Islet precursor cell (in vitro differentiated cells): Measurements from ENCODE around the gene MUC4.
"Not testable (repeated sequence)": the region's sequence is repeated elsewhere in the genome, so short reads cannot be mapped to it uniquely, and the experiment has no call there.

Experiments
- DNase-seq: peaks from one replicate; pipeline ENCODE4 v3.0.0-alpha.2; 2018

Gene MUC4

DNA sequence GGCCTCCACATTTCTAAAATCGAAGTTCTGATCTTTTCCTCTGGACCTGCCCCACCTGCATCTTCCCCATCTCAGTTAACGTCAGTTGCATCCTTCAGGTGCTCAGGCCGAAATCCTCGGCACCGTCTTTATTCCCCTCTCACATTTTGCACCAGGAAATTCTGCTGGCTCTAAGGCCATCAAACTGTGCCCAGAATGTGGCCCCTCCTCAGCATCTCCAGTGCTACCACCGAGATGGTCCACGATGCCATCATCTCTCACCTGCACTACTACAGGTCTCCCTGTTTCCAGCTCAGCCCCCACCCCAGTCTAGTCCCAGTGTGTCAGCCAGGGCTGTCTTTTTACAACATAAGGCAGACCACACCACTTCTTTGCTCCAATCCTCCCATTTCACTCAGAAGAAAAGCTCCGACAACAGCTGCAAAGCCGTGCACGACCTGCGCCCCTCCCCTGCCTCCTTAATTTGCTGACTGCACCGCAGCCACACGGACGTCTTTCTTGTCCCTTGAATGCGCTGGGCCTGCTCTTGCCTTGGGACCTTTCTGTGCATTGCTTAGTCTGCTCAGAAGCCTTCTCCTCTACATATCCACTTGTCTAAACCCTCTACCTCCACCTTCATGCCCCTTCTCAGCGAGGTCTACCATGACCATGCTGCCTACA is 76.6 kb downstream of the MUC4 start:
- DNase-seq: no peak

DNA sequence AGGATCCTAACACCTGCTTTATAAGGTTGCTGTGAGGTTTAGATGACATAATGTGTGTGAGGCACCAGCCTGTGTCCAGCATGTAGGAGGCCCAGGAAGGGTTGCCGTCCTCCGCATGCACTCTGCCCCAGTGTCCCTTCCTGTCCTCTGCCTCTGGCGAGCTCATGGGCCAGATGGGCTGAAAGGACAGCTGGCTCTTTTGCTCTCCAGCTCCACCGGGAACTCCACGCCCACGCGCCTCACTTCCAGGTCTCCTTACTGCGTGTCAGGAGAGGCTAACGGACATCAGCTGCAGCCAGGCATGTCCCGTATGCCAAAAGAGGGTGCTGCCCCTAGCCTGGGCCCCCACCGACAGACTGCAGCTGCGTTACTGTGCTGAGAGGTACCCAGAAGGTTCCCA is 78.8 kb downstream of the MUC4 start:
- DNase-seq: peak; percentile 69

DNA sequence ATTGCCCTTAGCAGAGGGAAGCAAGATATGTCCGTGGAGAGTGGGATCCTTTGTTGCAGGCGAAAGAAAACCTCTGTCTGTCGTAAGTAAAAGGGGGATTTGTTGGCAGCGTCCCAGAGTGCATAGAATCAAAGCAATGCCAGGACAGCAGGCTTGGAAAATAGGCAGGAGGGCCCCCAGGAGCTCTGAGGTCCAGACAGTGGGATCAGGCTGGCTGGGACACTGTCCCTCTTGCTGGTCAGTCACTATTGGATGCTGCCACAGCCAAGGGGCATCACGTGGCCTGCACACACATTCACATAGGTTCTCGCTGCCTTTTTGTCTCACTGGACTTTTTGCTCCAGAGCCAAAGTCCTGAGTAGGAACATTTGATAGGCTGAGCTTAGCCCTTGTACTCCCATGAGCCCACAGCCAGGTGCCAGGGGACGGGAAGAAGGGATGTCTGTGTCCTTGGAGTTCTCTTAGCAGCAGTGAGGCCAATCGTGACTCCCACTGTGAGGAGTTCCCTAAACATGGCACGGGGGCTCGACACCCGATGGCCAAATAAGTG is 80.3 kb downstream of the MUC4 start:
- DNase-seq: peak; percentile 57

DNA sequence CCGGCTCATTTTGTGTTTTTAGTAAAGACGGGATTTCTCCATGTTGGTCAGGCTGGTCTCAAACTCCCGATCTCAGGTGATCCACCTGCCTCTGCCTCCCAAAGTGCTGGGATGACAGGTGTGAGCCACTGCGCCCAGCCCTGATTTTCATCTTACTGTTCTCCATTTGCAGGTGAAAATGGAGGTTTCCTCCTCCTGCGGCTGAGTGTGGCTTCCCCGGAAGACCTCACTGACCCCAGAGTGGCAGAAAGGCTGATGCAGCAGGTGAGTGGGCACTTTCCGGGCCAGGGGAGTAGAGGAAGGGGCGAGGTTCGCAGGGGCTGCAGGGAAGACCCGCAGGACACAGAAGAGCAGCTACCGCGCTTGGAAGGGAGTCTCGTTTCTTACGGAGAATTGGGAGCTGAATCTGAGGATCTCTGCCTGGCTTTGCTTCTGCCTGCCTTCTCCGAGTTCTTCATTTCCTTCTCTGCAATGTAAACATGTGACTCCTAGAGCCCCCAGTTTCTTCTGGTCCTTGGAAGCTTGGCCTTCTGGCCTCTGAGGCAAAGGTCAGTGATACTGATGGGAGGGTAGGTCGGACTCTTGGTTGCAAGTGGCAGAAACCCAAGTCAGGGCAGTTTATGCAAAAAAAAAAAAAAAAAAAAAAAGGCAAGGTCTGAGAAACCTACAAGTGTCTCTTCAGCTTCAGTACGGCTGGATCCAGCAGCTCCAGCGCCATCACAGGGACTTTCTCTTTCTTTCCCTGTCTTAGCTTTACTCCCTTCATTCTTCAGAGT is 82.1 kb downstream of the MUC4 start:
- DNase-seq: no peak

DNA sequence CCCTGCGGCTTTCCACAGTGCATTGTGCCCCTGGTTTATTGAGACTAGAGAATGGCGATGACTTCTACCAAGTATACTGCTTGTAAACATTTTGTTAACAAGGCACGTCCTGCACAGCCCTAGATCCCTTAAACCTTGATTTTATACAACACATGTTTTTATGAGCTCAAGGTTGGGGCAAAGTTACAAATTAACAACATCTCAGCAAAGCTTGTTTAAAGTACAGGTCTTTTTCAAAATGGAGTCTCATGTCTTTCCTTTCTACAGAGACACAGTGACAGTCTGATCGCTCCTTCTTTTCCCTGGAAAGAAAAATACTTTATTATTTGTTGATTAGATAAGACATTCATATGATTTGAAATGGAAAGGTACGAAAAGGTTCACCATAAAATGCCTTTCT is 82.9 kb downstream of the MUC4 start:
- not testable (repeated sequence) for DNase-seq

DNA sequence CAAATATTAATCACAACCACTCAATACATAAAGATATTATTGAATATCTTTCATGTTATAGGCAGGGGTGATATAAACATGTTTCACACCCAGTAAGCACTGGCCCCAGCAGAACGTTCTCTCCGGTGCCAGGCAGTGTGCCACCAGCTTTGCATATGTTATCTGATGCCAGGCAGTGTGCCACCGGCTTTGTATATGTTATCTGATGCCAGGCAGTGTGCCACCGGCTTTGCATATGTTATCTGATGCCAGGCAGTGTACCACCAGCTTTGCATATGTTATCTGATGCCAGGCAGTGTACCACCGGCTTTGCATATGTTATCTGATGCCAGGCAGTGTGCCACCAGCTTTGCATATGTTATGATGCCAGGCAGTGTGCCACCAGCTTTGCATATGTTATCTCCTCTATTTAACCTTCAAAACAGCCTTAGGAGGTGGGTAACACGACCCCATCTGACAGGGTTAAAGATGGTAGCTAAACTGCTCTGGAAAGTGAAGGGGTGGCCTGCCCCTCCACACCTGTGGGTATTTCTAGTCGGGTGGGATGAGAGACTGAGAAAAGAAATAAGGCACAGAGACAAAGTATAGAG is 84.0 kb downstream of the MUC4 start:
- DNase-seq: no peak

DNA sequence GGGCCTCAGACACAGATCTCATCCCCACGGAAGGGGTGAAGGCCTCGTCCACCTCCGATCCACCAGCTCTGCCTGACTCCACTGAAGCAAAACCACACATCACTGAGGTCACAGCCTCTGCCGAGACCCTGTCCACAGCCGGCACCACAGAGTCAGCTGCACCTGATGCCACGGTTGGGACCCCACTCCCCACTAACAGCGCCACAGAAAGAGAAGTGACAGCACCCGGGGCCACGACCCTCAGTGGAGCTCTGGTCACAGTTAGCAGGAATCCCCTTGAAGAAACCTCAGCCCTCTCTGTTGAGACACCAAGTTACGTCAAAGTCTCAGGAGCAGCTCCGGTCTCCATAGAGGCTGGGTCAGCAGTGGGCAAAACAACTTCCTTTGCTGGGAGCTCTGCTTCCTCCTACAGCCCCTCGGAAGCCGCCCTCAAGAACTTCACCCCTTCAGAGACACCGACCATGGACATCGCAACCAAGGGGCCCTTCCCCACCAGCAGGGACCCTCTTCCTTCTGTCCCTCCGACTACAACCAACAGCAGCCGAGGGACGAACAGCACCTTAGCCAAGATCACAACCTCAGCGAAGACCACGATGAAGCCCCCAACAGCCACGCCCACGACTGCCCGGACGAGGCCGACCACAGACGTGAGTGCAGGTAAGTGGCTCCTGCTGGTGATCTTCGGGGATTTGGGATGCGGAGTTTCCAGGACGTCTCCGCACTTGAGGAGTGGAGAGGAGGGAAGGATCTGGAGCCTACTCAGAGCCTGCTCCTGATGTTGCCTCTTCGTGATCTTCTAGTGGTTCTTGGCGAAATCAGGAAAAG is 85.6 kb downstream of the MUC4 start:
- not testable (repeated sequence) for DNase-seq

DNA sequence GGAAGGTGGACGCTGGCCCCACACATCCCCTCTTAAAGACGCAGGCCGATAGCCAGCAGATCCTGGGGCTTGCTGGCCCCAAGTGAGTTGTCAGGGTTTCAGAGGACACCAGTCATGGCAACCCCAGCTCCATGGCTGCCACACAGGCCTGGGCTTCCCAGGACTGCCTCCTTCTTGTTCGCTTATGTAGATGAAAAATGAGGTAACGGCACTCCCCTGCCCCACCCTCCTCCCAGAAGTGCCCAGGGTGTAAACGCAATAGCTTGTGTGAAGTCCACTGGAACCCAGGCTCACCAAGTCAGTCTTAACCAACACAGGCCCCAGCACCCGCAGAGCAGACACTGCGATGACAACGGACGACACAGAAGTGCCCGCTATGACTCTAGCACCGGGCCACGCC is 87.4 kb downstream of the MUC4 start:
- not testable (repeated sequence) for DNase-seq

DNA sequence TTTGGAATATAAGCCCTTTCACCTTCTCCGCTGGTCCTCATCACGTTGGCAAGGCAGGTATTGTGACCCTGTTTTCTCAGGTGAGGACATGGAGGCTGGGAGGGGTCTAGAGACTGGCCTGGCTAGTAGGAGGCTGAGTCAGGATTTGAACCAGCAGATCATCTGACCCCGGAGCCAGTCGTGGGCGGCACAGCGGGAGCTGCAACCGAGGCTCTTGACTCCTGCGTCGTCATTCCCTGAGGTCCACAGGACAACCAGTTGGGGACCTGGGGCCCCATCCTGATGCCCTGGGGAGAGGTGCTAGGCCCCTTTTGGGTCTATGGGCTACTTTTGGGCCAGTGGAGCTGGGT is 88.8 kb downstream of the MUC4 start:
- not testable (repeated sequence) for DNase-seq

DNA sequence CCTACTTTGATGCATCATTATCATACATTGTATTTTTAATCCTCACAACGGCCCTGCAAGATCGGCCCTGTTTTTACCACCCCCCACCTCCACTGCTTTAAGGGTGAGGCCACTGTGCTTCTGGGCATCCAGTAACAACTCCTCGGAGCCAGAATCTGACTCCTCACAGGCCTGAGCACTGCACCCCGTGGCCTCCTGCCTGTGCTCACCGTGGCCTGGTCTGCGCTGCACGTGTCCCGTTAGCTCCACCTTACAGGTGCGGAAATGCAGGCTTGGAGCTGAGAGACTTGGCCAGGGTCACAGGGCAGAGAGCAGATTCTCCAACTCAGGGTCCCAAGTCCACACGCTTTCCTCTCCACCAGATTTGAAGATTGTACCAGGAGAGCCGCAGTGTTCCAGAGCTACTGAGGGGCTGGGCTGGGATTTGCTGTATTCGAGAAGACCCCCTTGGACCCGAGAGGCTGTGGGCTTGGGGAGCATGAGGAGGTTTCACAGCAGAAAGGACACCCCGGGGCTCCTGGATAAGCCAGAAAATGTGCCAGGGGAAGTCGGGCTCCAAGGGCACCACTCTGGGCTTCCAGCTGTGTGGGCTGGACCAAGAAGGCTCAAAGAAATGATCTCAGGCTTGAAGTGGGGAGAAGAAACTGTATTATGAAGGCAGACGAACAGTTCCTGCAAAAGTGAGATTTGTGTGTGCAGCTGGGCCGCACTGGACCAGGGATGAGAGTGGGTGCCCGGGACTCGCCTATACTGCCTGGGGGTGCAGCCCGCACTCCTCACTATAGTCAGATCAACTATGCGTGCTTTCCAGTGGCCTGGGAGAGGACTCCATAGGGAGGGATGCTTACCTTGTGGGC is 89.4 kb downstream of the MUC4 start:
- not testable (repeated sequence) for DNase-seq

DNA sequence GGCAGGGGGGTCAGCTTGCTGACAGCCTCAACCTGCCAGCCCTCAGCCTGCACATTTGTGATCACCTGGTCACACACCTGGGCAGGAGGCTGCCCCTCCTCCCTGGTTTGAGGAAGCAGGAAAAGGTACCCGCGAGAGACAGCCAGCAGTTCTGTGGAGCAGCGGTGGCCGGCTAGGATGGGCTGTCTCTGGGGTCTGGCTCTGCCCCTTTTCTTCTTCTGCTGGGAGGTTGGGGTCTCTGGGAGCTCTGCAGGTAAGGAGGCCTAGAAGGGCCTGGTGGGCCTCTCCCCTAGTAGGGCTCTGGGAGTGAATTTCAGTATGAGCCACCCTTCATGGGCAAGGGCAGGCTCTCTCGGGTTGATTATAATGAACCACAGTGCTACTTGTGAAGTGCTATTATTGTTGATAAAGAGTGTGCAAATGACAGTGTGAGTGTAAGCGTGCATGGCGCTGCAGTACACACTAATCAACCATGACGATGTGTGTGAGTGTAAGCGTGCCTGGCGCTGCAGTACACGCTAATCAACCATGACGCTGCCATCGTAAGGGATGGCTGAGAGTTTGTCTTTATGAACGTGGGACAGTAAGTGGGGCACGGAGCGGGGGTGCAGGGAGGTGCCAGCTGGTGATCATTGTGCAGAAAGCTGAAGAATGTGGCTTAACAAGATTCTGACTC is 90.8 kb downstream of the MUC4 start, which contains the start of gene MUC20:
MUC20 (plus strand) TSS at position 148 of the 676 bp plus-strand sequence; CDS start at position 178, 30 bp downstream.
- DNase-seq: not testable (repeated sequence)

DNA sequence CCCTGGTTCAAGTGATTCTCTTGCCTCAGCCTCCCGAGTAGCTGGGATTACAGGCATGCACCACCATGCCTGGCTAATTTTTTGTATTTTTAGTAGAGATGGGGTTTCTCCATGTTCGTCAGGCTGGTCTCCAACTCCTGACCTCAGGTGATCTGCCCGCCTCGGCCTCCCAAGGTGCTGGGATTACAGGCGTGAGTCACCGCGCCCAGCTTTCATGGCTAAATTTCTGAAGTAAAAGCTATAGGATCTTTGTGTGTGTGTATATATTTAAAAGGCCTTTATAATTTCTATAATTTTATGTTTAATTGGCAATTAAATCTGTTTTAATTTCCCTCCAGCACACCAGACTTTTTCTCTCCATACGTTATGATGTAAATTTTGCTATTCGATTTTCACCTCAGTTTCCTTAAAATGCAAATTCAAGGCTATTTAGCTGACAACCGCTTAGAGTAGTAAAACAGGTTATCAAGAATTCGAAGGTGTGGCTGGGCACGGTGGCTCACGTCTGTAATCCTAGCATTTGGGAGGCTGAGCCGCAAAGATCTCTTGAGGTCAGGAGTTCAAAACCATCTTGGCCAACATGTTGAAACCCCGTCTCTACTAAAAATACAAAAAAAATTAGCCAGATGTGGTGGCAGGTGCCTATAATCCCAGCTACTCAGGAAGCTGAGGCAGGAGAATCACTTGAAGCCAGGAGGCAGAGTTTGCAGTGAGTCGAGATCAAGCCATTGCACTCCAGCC is 92.0 kb downstream of the MUC4 start:
- DNase-seq: not testable (repeated sequence)

DNA sequence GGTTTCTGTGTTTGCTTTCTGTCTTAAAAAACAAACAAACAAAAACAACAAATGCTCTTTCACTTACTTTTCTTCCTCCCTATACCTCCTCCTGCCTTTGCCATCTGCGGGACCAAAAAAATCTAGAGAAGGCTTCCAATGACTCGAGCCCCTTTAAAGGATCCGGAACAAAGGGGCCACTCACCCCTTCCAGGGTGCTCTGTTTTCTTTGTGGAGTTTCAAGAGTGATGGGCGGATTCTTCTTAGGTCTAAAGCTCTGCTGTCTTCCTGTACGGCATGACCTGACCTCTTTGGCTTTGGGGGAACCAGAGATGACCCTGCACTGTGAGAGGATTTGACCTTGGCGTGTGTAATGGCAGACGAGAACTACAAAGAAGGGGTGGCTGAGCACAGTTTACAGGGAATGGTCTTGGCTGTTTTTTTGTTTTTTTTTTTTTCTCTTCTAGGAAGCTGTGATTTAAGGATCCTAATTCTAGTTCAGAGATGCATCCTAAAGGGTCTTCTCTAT is 93.2 kb downstream of the MUC4 start:
- DNase-seq: no peak

DNA sequence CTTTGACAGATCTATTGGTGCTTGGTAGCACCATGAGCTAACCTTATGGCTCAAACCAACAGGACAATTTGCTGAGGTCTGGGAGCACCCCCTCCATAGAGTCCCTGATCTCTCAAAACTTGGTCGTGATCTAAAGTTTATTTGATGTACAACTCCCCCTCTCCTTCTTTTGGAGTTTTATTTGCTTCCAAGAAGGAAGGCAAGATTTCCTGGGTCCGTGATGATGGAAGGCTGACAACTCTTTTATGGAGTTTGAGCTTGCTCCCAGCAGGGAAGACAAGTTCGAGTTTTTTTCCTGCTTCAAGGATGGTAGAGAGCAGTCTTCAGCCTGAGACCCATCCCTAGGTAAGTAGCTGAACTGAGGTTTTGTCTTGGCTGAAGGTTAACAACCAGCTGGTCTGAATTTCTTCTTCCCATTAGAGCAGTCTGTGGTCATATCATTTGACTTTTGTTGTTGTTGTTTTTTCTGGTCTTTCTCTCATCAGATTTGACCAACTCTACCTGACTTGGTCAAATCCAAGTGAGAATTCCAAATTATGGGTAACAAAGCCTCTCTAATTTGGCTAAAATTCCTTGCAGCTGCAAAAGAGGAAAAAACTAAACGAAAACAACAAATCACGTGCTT is 93.8 kb downstream of the MUC4 start:
- DNase-seq: no peak

DNA sequence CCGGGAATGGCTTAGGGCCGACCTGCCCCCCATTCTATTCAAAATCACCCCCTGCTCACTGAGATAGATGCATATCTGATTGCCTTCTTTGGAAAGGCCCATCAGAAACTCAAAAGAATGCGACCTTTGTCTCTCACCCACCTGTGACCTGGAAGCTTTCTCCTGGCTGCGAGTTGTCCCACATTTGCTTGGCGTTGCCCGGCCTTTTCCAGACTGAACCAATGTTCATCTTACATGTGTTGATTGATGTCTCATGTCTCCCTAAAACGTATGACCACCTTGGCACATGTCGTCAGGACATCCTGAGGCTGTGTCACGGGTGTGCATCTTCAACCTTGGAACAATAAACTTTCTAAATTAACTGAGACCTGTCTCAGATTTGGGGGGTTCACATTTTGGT is 94.3 kb downstream of the MUC4 start:
- no peak for DNase-seq

DNA sequence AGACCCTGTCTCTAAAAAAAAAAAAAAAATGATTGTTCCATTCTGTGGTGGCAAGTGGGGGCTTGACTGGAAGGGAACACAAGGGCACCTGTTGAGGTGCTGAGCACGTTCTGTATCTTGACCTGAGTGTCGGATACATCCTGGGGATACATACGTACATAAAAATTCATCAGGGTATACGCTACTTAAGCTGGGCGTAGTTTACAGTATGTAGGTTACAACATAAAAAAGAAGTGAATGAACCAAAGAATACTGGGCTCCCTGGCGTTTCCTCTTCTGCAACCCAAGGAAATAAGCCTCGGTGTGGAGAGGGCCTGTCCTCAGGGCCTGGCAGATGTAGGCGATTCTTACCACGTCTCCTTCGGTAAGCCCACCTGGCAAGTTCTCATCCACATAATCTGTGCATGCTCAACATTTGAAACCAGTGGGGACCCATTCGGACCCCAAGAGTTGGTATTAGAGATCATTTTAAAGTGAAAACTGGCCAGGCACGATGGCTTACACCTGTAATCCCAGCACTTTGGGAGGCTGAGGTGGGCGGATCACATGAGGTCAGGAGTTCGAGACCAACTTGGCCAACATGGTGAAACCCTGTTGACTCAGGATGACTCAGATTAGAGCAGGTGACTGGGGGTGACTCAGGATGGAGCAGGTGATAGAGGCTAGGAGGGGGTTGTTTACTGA is 96.0 kb downstream of the MUC4 start:
- DNase-seq: peak; percentile 50

DNA sequence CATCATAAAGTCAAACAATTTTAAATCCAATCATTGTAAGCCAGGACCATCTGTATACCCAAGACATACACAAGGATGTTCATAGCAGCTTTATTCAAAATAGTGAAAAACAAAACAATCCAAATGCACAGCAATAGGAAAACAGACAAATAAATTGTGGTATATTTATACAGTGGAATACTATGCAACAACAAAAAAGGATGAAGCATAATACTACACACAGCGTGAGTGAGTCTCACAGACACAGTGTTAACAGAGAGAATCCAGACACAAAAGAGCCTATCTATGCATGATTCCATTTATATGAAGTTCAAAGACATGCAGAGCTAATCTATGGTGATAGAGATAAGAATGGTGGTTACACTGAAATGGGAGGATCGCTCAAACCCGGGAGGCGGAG is 96.6 kb downstream of the MUC4 start:
- no peak for DNase-seq

DNA sequence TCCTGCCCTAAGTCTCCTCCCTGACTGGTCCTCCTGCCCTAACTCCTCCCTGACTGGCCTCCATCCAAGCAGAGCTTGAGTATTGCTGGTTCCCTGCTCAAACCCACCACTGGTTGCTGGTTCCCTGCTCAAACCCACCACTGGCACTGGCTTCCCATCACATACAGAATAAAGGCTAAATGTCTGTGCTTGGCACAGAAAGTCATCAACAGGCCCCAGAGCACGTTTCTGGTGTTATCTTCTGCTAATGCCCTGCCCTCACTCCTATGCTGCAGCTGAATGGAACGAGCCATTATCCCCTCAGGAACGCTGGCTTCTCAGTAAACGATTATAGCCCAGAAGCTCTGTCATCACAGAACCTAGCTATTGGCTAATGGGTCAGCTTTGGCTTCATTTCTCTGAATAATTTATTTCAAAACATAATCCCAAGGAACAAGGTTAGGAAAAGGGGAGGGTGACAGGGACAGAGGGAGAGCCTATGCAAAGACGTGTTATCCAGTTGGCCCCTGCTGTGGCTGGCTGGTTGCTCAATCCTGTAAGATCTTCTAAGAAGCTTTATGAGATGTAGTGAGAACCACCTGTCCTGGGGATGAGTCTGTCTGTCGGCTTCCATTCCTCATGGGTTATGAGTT is 97.2 kb downstream of the MUC4 start:
- peak; percentile 58 for DNase-seq

DNA sequence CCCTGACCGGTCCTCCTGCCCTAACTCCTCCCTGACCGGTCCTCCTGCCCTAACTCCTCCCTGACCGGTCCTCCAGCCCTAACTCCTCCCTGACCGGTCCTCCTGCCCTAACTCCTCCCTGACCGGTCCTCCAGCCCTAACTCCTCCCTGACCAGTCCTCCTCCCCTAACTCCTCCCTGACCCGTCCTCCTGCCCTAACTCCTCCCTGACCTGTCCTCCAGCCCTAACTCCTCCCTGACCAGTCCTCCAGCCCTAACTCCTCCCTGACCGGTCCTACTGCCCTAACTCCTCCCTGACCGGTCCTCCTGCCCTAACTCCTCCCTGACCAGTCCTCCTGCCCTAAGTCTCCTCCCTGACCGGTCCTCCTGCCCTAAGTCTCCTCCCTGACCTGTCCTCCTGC is 98.6 kb downstream of the MUC4 start:
- not testable (repeated sequence) for DNase-seq
